ENCODE data around the gene ARRDC3.
"Not testable (repeated sequence)": the region's sequence is repeated elsewhere in the genome, so short reads cannot be mapped to it uniquely, and the experiment has no call there.

The ARRDC3 gene, protein sequence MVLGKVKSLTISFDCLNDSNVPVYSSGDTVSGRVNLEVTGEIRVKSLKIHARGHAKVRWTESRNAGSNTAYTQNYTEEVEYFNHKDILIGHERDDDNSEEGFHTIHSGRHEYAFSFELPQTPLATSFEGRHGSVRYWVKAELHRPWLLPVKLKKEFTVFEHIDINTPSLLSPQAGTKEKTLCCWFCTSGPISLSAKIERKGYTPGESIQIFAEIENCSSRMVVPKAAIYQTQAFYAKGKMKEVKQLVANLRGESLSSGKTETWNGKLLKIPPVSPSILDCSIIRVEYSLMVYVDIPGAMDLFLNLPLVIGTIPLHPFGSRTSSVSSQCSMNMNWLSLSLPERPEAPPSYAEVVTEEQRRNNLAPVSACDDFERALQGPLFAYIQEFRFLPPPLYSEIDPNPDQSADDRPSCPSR

DNA sequence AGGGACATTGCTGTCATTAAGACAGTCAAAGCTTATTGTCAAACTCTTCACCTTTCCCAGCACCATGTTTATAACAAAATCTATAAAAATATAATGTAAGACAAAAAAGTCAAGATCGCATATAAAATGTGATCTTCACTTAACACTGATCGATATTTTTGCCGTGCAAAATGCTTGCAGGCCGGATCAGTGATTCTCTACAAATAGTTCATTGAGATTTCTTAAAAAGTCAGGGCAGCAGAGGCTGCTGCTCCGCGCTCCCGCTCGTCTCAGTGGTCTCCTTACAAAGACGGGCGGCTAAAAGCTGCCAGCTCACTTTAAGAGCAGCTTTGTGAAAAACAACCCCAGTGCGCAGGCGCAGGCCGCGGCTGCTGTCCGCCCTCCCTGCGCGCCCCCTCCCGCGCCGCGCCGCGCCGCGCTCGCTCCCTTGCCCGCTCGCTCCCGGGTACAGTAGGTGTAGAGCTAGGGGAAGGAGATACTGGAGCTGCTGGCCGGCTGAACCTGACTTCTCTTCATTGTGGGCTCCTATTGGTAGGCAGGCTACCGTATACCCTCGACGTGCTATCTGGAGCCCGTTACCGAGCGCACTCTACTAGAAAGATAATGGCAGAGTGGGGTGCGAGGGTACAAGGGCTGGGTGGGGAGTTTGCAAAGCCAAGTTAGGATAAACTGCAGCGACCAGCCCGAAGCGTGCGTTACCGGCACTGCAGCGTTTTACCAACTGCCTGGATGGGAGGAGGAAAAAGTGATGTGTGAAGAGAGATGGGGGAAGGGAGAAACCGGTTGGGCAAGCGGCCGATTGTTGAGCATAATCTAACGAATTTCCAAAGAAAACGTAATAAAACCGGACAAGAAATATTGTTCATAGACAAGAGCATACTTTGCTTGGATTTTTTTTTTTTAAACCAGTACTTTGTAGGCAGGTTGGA is at the start of gene ARRDC3:
TSS of gene ARRDC3 (minus strand) at position 291 of the 929 bp plus-strand sequence. CDS start at position 66, 225 bp downstream.
- DNase-seq (ENCODE audit: low read depth), result peak; percentile 93

DNA sequence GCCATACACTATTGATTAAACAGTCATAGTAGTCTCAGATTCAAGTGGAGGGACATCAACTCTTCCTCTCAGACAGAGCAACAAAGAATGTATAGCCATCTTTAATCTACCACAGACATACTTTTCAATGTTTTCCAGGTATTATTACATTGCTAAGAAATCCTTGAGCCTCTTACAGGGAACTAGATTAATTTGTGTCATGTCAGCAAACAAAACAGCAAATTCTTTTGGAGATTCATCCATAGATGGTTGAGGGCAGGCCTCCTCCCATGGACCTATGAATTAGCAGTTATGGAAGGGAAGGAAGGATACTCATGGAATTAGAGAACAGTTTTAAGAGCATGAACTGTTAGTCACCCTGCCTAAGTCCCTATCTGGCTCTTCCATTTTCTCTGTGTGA is 47.8 kb upstream of the ARRDC3 start:
- DNase-seq (ENCODE audit: low read depth), result no peak

DNA sequence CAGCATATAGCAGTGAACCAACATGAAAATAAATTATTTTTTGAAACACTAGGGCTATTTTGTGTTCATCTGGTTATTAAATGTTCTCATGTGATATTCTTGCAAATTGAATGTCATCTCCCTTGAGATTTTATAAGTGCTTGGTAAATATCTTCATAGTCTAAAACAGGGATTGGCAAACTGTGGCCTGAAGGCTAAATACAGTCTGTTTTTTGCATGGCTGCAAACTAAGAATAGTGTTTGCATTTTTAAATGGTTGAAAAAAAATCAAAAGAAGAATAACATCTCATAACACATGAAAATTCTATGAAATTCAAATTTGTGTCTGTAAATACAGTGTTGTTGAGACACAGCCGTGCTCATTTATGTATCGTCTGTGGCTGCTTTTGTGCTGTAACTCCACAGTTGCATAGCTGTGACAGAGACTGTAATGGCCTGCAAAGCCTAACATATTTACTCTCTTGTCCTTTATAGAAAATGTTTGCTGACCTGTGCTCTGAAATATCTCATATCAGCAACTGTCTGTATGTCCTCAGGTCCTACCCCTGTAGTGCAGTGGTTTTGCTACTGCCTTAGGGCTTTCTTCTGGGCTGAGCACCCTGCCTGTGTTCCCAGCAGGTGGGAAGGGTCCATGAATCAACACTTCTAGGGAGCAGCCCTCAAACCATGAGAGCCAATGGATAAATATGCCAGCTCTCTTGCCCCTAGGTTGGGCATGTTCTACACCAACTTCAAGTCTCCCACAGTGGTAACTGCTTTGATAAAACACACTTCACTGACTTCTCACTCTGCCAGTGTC is 41.7 kb upstream of the ARRDC3 start:
- DNase-seq (ENCODE audit: low read depth), result no peak

DNA sequence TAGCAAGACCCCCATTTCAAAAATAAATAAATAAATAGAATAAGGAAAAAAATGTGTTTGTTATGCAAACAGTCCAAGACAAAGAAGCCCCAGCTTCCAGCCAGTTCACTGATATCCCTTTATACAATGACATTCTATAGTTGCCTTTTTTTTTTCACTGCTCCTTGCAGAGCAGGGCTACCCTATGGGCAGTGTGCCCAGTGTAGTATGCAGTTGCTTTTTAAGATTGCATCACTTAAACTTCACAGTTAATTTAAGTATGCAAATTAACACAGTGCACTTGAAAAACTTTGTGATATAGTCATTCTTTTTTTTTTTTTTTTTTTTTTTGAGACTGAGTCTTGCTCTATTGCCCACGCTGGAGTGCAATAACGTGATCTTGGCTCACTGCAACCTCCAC is 40.8 kb upstream of the ARRDC3 start:
- DNase-seq (ENCODE audit: low read depth), result no peak

DNA sequence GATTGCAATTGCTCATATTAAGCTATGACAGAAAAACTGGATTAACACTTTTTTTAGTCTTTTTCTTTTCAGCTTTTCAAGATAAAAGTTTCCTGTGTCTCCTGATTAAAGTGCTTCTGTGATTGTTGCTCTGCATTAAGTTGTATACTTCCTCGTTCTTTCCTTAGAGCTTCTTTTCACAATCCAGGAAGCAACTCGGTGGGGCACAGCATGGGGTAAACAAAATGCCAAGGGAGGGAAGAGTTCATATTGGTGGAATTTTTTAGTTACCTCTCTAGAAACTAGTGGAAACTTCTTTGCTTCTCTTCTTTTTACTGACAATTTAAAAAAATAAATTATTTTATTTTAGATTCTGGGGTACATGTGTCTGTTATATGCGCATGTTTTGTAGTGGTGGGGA is 37.8 kb upstream of the ARRDC3 start:
- DNase-seq (ENCODE audit: low read depth), result no peak

DNA sequence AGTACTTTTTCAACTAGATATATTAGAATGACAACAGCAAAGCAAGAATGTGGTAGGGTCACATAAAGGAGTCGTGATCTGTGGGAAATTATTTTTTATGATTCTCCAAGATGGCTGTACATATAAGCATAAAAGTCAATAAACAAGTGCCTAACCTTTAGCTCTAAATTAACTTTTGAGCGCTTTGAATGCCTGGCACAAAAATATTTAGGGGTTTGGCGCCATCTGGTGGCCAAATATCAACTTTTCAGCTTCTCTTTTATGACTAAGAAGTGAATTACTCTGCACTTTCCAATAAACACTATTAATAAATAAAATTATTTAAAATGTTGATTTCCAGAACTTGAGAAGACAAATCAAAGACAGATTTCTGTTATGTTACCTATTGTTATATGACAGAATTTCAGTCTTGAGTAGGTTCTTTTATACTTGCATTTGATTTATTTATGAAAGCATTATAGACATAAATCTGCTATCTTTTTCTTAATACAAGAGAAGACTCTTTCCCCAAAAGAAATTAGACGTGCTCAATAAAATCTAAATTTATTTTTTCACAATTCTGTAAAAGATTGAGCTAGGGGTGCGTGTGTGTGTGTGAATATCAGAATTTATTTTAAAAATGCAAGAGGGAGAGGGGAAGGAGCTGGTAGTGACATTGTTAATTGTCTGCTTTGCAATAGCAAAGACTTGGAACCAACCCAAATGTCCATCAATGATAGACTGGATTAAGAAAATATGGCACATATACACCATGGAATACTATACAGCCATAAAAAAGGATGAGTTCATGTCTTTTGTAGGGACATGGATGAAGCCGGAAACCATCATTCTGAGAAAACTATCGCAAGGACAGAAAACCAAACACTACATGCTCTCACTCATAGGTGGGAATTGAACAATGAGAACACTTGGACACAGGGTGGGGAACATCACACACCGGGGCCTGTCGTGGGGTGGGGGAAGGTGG is 36.7 kb upstream of the ARRDC3 start:
- DNase-seq (ENCODE audit: low read depth), result peak; percentile 63

DNA sequence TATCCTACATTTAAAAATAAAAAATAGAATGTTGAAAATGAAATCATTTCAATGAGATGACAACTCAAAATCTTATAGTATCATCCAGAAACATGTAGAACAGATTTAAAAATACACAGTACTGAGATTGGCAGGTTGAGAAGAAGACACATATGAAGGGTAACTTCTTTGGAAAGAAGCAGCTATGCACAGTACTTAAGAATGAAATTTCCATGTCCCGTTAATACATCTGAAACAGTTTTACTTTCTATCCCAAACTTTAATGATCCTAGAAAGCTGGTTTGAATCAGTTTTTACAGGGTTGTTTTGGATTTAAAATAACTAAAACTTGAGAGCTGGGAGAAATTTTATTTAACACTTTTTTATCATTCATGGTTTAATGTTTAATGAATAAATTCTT is 36.0 kb upstream of the ARRDC3 start:
- no peak for DNase-seq (ENCODE audit: low read depth)

DNA sequence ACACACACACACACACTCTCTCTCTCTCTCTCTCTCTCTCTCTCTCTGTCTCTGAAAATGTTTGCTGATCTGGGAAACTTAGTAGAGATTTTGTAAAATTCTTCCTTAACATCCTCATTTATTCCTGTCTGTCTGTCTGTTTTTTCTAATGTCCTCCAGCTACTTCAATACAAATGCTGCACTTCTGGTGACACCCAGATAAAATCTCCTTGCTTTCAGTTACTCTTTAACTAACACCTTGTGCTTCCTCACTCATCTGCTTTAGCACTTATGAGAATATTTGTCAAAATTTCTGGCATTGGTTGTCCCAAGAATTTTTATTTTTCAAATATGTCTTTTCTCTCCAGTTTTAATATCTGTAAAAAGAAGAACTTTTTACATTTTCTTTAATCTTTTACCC is 35.0 kb upstream of the ARRDC3 start:
- no peak for DNase-seq (ENCODE audit: low read depth)

DNA sequence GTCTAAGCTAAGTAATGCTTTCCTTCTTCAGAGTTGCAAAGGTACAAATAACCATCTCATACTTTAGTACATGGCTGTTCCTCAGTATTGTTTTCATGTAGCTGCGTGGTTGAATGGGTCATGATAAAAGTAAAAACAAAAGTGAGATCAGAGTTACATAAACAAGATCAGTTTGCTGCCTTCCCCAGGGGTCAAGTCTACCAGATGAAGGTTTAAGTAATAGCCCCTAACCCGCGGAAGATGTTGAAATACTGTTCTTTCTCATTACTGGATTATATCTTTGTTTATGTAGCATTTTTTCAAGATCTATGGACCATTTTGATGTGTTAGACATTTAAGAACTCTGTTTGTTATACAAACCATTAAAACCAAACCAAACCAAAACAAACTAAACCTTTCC is 34.1 kb upstream of the ARRDC3 start:
- DNase-seq (ENCODE audit: low read depth), result no peak

DNA sequence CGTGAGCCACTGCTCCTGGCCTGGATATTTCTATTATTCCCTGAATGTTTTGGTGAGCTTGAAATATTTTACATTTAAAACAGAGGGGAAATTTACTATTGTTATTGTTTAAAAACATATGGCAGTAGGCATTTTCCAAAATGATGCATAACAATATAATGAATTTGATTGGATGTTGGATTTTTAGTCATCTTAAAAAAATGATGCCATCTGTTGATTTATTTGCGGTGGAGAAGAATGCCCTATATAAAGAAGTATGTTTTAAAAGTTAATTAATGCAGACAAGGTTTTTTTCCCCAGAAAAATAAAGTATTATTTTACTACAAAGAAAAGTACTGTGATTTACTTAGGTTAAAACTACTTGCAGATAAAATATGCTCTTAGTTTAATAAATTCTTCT is 33.4 kb upstream of the ARRDC3 start:
- no peak for DNase-seq (ENCODE audit: low read depth)

DNA sequence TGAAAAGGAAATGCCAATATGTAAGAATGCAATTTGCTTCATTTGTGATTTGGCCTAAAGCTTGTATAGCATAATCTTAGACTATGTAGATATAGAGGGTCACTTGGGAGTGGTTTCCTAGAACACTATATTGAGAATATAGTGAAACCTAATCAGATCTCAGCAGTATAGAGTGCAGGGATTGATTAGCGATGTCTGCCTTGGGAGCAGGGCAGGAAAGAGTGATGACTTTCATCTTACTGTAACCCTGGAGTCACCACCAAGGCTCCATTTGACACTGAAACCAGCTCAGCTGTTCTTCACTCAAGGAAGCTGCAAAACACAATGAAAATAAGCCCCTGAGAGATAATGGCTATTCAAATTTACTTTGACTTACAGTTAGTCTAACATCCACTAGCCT is 26.2 kb upstream of the ARRDC3 start:
- no peak for DNase-seq (ENCODE audit: low read depth)

DNA sequence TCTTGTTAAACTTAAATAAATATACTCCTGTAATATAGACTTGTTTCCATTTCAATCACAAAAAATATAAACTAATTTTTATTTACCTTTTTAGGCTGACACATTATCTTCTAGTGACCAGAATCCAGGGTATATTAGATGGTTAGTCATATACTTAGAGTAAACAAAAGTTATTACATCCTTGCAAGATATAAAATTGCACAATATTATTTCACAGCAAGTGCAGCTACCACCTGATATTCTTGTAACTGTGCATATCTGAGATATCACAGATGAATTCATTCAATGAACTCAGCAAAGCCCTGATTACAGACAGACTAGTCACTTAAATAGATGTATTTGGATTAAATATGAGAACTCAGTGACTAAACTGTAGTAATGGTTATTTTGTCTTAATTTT is 25.6 kb upstream of the ARRDC3 start:
- DNase-seq (ENCODE audit: low read depth), result no peak

DNA sequence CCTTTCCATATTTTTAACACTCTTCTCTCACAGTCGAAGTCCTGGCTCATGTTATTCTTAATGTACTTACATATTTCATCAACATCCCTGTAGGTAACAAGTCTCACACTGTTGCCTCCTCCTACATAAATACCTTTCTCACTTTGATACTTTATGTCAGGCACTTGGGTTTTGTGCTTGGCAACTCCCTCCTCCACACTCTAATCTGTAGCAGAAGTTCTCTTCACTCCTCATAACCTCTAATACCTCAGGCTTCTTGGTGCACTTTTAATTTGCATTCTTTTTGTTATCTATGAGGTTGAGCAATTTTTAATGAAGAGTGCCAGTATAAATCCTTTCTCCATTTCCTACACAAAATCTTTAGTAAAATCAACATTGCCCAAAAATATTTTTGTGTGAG is 24.1 kb upstream of the ARRDC3 start:
- no peak for DNase-seq (ENCODE audit: low read depth)

DNA sequence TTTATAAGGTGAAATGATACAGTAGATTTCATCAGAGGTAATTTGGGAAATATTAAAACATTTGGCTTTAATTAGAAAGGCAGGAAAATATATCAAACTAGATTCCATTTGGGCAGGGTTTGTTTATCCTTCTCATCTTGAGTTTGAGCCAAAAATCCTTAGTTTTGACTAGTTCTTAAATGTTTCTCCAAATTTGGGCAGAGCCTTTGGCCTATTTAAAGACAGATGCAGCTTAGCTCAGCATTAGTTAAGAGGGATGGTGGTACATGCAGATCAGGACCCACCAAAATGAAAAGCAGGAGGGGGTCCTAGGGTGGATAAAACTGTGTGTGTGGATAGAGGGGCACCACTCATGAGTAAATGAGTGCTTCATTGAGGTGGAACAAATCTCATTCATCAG is 20.3 kb upstream of the ARRDC3 start:
- no peak for DNase-seq (ENCODE audit: low read depth)

DNA sequence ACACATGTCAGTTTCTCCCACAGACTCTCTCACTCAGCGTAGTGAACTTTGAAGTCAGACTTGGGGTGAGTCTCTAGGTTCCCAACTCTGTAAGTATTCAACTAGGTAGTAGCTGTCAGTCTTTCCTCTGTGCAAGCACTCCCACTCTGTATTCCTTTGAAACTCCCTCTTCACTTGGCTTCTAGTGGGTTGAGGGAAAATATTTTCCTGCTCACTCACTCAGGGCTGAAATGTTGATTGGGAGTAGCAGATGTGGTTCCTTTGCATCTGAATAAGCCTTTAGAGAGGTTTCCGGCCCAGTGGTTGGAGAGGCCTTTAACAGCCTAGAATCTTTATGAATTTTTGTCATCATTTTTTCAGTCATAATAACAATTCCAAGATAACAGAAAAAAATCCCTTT is 18.1 kb upstream of the ARRDC3 start:
- DNase-seq (ENCODE audit: low read depth), result no peak

DNA sequence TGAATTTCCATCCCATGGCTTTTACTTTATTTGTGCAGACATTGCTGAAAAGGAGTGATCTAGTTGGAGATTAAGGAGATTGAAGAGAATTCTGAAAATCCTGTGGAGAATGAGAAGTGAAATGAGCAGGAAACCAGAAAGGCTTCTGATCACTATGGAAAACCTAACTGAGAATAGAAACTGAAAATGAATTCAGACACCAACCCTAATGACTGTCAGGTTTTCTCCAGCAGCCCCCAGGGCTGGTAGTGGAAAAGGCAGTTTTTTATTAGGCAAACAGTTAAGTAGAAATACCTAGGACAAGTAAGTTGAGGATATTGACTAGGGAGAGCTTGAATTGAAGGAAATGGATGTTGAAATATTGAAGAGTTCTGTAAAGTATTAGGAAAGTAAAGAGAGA is 14.7 kb upstream of the ARRDC3 start:
- DNase-seq (ENCODE audit: low read depth), result no peak

DNA sequence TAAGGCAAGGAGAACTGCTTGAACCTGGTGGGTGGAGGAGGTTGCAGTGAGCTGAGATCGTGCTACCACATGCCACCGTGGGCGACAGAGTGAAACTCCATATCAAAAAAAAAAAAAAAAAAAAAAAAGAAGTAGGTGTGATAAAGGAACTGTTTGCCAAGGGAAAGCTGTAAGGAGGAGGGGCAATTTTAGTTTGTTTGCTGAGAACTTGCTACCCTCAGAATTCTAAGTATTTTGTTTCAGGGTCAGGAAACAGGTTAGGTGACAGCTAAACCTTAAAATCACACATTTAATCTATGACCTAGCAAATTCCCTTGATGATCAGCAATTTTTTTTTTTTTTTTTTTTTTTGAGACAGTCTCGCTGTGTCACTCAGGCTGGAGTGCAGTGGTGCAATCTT is 7.2 kb upstream of the ARRDC3 start:
- DNase-seq (ENCODE audit: low read depth), result no peak

DNA sequence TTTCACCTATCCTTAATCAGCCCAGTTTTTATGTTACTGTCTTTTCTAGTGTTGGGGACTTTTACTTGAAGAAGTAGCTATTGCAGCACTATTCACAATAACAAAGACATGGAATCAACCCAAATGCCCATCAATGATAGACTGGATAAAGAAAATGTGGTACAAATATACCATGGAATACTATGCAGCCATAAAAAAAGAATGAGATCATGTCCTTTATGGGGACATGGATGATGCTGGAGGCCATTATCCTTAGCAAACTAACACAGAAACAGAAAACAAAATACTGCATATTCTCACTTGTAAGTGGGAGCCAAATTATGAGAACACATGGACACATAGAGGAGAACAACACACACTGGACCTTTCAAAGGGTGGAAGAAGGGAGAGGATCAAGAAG is 6.4 kb upstream of the ARRDC3 start:
- not testable (repeated sequence) for DNase-seq (ENCODE audit: low read depth)

DNA sequence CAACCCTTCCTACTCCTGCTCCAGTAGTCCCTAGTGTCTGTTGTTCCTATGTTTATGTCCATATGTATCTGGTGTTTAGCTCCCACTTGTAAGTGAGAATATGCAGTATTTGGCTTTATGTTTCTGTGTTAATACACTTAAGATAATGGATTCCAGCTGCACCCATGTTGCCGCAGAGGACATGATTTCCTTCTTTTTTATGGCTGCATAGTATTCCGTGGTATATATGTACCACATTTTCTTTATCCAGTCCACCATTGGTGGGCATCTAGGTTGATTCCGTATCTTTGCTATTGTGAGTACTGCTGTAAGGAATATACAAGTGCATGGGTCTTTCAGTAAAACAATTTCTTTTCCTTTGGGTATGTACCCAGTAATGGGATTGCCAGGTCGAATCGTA is 5.2 kb upstream of the ARRDC3 start:
- no peak for DNase-seq (ENCODE audit: low read depth)

DNA sequence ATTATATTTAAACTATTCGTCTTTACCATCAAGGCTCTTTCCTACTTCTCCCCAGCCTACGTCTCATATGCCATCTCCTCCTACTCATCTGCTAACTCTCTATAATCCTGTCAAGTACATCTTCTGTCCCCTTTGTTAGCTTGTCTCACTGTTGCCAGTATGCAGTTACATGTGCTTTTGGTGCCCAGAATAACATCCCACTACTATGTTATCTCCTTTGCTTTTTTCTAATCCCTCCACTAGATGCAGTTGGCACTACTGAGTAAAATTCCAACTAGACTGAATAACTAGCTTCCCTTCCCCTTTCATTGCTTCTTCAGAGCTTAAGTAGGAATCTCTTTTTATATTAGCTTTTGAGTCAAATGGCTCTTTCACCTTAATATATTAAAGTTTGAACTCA is 3.0 kb upstream of the ARRDC3 start:
- DNase-seq (ENCODE audit: low read depth), result no peak

DNA sequence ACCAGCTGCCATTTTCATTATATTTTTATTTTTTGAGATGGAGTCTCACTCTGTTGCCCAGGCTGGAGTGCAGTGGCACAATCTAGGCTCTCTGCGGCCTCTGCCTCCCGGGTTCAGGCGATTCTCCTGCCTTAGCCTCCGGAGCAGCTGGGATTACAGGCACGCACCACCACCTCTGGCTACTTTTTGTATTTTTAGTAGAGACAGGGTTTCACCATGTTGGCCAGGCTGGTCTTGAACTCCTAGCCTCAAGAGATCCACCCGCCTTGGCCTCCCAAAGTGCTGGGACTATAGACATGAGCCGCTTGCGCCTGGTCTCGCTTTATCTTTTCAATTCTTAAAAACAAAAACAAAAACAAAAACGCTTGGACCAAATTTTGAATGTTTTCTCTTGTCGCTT is 2.5 kb upstream of the ARRDC3 start:
- not testable (repeated sequence) for DNase-seq (ENCODE audit: low read depth)
